Lung (tissue), 12 donors: Measurements from ENCODE around the gene GPC5. TPM values are rescaled to one million over a fixed set of nuclear protein-coding genes. Genes with fewer than 3 reads are reported as not detected.

Experiments
- ATAC-seq: fragments of 200-7000 bp; cut with Tn5 transposase; one replicate; pipeline ENCODE4 v1.9.1; 2020; ENCODE audit warnings: moderate number of reproducible peaks; ENCODE audit not compliant: insufficient read depth, low FRiP score
- DNase-seq, 3 donors: peaks; one replicate each; pipeline ENCODE4 v3.0.0-alpha.2; 2013 to 2017
- H3K27ac ChIP-seq, 2 donors: one replicate each; pipeline ENCODE4 v1.5.1; 2013; ENCODE audit warnings: mild to moderate bottlenecking in 2 of 2, moderate library complexity in 2 of 2, control low read depth in 1 of 2, inconsistent platforms in 1 of 2, low read depth in 1 of 2, low read length in 1 of 2
- H3K27me3 ChIP-seq, 3 donors: one replicate each; pipeline ENCODE4 v1.5.1; 2013; ENCODE audit warnings: low read length in 2 of 3; ENCODE audit not compliant: control insufficient read depth in 3 of 3, insufficient read depth in 3 of 3
- H3K36me3 ChIP-seq, 4 donors: one replicate each; pipeline ENCODE4 v1.5.1; 2013; ENCODE audit warnings: low read length in 4 of 4, mild to moderate bottlenecking in 1 of 4, moderate library complexity in 1 of 4; ENCODE audit not compliant: control insufficient read depth in 4 of 4, insufficient read depth in 4 of 4
- H3K4me1 ChIP-seq, 5 donors: one replicate each; pipeline ENCODE4 v1.5.1; 2013; ENCODE audit warnings: low read length in 5 of 5, mild to moderate bottlenecking in 2 of 5, moderate library complexity in 1 of 5; ENCODE audit not compliant: control insufficient read depth in 5 of 5, insufficient read depth in 5 of 5
- H3K4me3 ChIP-seq: one replicate; pipeline ENCODE4 v1.5.1; 2013; ENCODE audit warnings: mild to moderate bottlenecking, control low read depth, moderate library complexity
- H3K9ac ChIP-seq, 2 donors: one replicate each; pipeline ENCODE4 v1.5.1; 2013; ENCODE audit warnings: low read length in 2 of 2, control low read depth in 1 of 2; ENCODE audit not compliant: insufficient read depth in 1 of 2
- H3K9me3 ChIP-seq, 4 donors: one replicate each; pipeline ENCODE4 v1.5.1; 2013; ENCODE audit warnings: low read length in 3 of 4, mild to moderate bottlenecking in 1 of 4, moderate library complexity in 1 of 4; ENCODE audit not compliant: control insufficient read depth in 4 of 4, insufficient read depth in 3 of 4
- CTCF ChIP-seq: IDR thresholded peaks from 2 replicates; pipeline ENCODE4 v1.5.1; 2012; ENCODE audit warnings: mild to moderate bottlenecking; ENCODE audit errors: control extremely low read depth, extremely low read depth
- WGBS, 2 donors: extraction: QIAGEN DNeasy Blood & Tissue Kit; methylation state at CpG; one replicate each; pipeline ENCODE4 v1.1.7; 2013; 5-methylcytosine and 5-hydroxymethylcytosine counted together
- polyA plus RNA-seq, 2 donors: library from polyadenylated mRNA; stranded (reverse); fragments of 200-250 nt; gene quantifications; one replicate each; pipeline ENCODE4 v1.2.1, GENCODE V29; 2013
- total RNA-seq, 2 donors: library from RNA; depleted of rRNA in 1 of 2; stranded (reverse); fragments of >200 nt in 1 of 2; gene quantifications; one replicate each; pipeline ENCODE4 v1.2.1, GENCODE V29; 2014 to 2021
- donor health status: control.
- donor health status: control.
- donor health status: Bipolar disorder and iron deficiency.
- donor health status: healthy.
- donor health status: DM: yes; HTN: yes; CAD: no.

GPC5 gene
- total and polyA plus RNA-seq, 4 donors, result 0.55 to 37.3 (median 4.4) TPM

- H3K27ac ChIP-seq, result no peak overlapping the region
- ATAC-seq, result no peak
- 77 to 86% methylated on average over 2 of the region's 2 CpGs for WGBS, 2 donors
- peaks cover 0 to 17% (median 0%) of the 10 kb centered on the region in 5 donors for H3K4me1 ChIP-seq
- H3K27me3 ChIP-seq, result no peaks in the 10 kb centered on the region
- TF ChIP-seq CTCF, result no peak
- H3K9me3 ChIP-seq, result no peaks in the 10 kb centered on the region
- no peak for DNase-seq
- H3K9ac ChIP-seq, result no peak overlapping the region
- no peaks in the 10 kb centered on the region for H3K36me3 ChIP-seq
- no peak overlapping the region for H3K4me3 ChIP-seq
Observed at GRCh38 chr13:91825516-91825915, 427.1 kb downstream of the GPC5 start.

GRCh38 chr13:91836553-91836952, 438.1 kb downstream of the GPC5 start:
- Histone ChIP-seq H3K27ac (no peak overlapping the region), H3K9ac (no peak overlapping the region), H3K4me3 (no peak overlapping the region), H3K36me3 (no peaks in the 10 kb centered on the region), H3K9me3 (no peaks in the 10 kb centered on the region), H3K4me1 (no peaks in the 10 kb centered on the region), H3K27me3 (no peaks in the 10 kb centered on the region)
- TF ChIP-seq CTCF, result no peak
- ATAC-seq, result no peak
- DNase-seq, result no peak

GRCh38 chr13:91845612-91846011, 447.2 kb downstream of the GPC5 start:
- Histone ChIP-seq H3K36me3 (no peaks in the 10 kb centered on the region), H3K4me1 (no peaks in the 10 kb centered on the region), H3K27ac (no peak overlapping the region), H3K27me3 (no peaks in the 10 kb centered on the region), H3K4me3 (no peak overlapping the region), H3K9ac (no peak overlapping the region), H3K9me3 (no peaks in the 10 kb centered on the region)
- no peak for ATAC-seq
- DNase-seq, result no peak
- WGBS, 2 donors, result 51 to 56% methylated on average over 3 of the region's 3 CpGs
- no peak for TF ChIP-seq CTCF

- Histone ChIP-seq H3K4me3 (no peak overlapping the region), H3K9ac (no peak overlapping the region), H3K9me3 (no peaks in the 10 kb centered on the region), H3K27ac (no peak overlapping the region), H3K27me3 (no peaks in the 10 kb centered on the region), H3K4me1 (peaks cover 0 to 4% (median 0%) of the 10 kb centered on the region in 5 donors), H3K36me3 (no peaks in the 10 kb centered on the region)
- TF ChIP-seq CTCF, result no peak
- no peak for ATAC-seq
- DNase-seq, result peak in 1 of 3 donors; percentile 14
- 23 to 30% methylated on average over 1 of the region's 1 CpG for WGBS, 2 donors
Observed at GRCh38 chr13:91863699-91864098, 465.3 kb downstream of the GPC5 start.
